Neural progenitor cell (in vitro differentiated cells): ENCODE data around the gene HAS3. TPM values are rescaled to one million over a fixed set of nuclear protein-coding genes. Genes with fewer than 3 reads are reported as not detected.
"Not testable (repeated sequence)": the region's sequence is repeated elsewhere in the genome, so short reads cannot be mapped to it uniquely, and the experiment has no call there.

ENCODE experiments used
- DNase-seq: peaks from one replicate; pipeline ENCODE4 v3.0.0-alpha.2; 2016; ENCODE audit warnings: low spot score
- H2AFZ ChIP-seq: fragments of 200-600 bp; sonication (generic); replicated peaks from 2 replicates; pipeline ENCODE4 v1.6.1; 2016; ENCODE audit warnings: antibody characterized with exemption
- H3F3A ChIP-seq: fragments of 200-600 bp; sonication (generic); 2 replicates; pipeline ENCODE4 v1.6.1; 2016; ENCODE audit warnings: antibody characterized with exemption, low read depth
- H3K27ac ChIP-seq: fragments of 200-600 bp; sonication (generic); 2 replicates; pipeline ENCODE4 v1.5.1; 2016; ENCODE audit warnings: mild to moderate bottlenecking
- H3K27me3 ChIP-seq: fragments of 200-600 bp; sonication (generic); 2 replicates; pipeline ENCODE4 v1.6.1; 2016; ENCODE audit warnings: mild to moderate bottlenecking, moderate library complexity
- H3K36me3 ChIP-seq: fragments of 200-600 bp; sonication (generic); 2 replicates; pipeline ENCODE4 v1.5.1; 2016
- H3K4me1 ChIP-seq: fragments of 200-600 bp; sonication (generic); 2 replicates; pipeline ENCODE4 v1.6.1; 2016; ENCODE audit warnings: mixed run types
- H3K4me2 ChIP-seq: fragments of 200-600 bp; sonication (generic); 2 replicates; pipeline ENCODE4 v1.6.1; 2016
- H3K4me3 ChIP-seq: fragments of 200-600 bp; sonication (generic); 2 replicates; pipeline ENCODE4 v1.5.1; 2016
- H3K79me2 ChIP-seq: fragments of 200-600 bp; sonication (generic); 2 replicates; pipeline ENCODE4 v1.6.1; 2016; ENCODE audit warnings: low read depth
- H3K9ac ChIP-seq: fragments of 200-600 bp; sonication (generic); 2 replicates; pipeline ENCODE4 v1.6.1; 2016
- H3K9me3 ChIP-seq: fragments of 200-600 bp; sonication (generic); 2 replicates; pipeline ENCODE4 v1.5.1; 2016; ENCODE audit warnings: low read depth
- H4K20me1 ChIP-seq: fragments of 200-600 bp; sonication (generic); 2 replicates; pipeline ENCODE4 v1.6.1; 2016; ENCODE audit warnings: low read depth
- H3K27ac Mint-ChIP-seq: 3 replicates; pipeline ENCODE4 v1.8.0; 2021; ENCODE audit warnings: mixed read lengths
- H3K27me3 Mint-ChIP-seq: 2 replicates; pipeline ENCODE4 v1.8.0; 2022; ENCODE audit warnings: low read depth, mild to moderate bottlenecking, inconsistent platforms, moderate library complexity, mixed read lengths; ENCODE audit not compliant: insufficient read depth
- H3K36me3 Mint-ChIP-seq: 3 replicates; pipeline ENCODE4 v1.8.0; 2021; ENCODE audit warnings: mixed read lengths
- H3K4me1 Mint-ChIP-seq: 3 replicates; pipeline ENCODE4 v1.8.0; 2021; ENCODE audit warnings: mixed read lengths
- H3K4me3 Mint-ChIP-seq: 3 replicates; pipeline ENCODE4 v1.8.0; 2021; ENCODE audit warnings: mild to moderate bottlenecking, moderate library complexity, mixed read lengths
- H3K9me3 Mint-ChIP-seq: 3 replicates; pipeline ENCODE4 v1.8.0; 2020; ENCODE audit warnings: mixed read lengths
- CTCF ChIP-seq: fragments of 200-600 bp; sonication (generic); IDR thresholded peaks from 2 replicates; pipeline ENCODE4 v1.5.1; 2017; ENCODE audit warnings: antibody characterized with exemption, mild to moderate bottlenecking
- EZH2 ChIP-seq: fragments of 200-600 bp; sonication (generic); IDR thresholded peaks from 2 replicates; pipeline ENCODE4 v1.6.1; 2017; ENCODE audit warnings: antibody characterized with exemption, mild to moderate bottlenecking, moderate library complexity
- EZH2phosphoT487 ChIP-seq: fragments of 200-600 bp; sonication (generic); IDR thresholded peaks from 2 replicates; pipeline ENCODE4 v1.6.1; 2017; ENCODE audit warnings: antibody characterized with exemption
- total RNA-seq: library from RNA; depleted of rRNA; stranded (reverse); fragments of >200 nt; gene quantifications from 2 replicates; pipeline ENCODE4 v1.2.3, GENCODE V29; 2015; ENCODE audit warnings: low replicate concordance

The HAS3 gene
- total RNA-seq, 1 donor from 2014 or later = 2.5 TPM

GRCh38 chr16:69120096-69120664 is 14.7 kb downstream of the HAS3 start:
- no peaks in the 10 kb centered on the region for H3K4me1 Mint-ChIP-seq
- no peak overlapping the region for H3K4me3 Mint-ChIP-seq
- Histone ChIP-seq H3K9me3 (no peaks in the 10 kb centered on the region), H3K4me1 (no peaks in the 10 kb centered on the region), H3K27me3 (no peaks in the 10 kb centered on the region), H2AFZ (no peak overlapping the region), H3K79me2 (peaks cover 39% of the 10 kb centered on the region), H3F3A (peaks cover 10% of the 10 kb centered on the region), H3K4me2 (no peak overlapping the region), H4K20me1 (peaks cover 33% of the 10 kb centered on the region), H3K36me3 (no peaks in the 10 kb centered on the region), H3K4me3 (no peak overlapping the region), H3K9ac (no peak overlapping the region), H3K27ac (no peak overlapping the region)
- peaks cover 5% of the 10 kb centered on the region for H3K27me3 Mint-ChIP-seq
- peaks cover 34% of the 10 kb centered on the region for H3K36me3 Mint-ChIP-seq
- no peak for DNase-seq
- no peaks in the 10 kb centered on the region for H3K9me3 Mint-ChIP-seq
- H3K27ac Mint-ChIP-seq = no peak overlapping the region
- TF ChIP-seq EZH2 (no peak), EZH2phosphoT487 (no peak), CTCF (no peak)

GRCh38 chr16:69123910-69124309 is 18.5 kb downstream of the HAS3 start:
- no peak overlapping the region for H3K9ac ChIP-seq
- no peak overlapping the region for H3K27ac ChIP-seq
- H3K36me3 ChIP-seq = no peaks in the 10 kb centered on the region
- peaks cover 72% of the 10 kb centered on the region for H3K79me2 ChIP-seq
- H2AFZ ChIP-seq = no peak overlapping the region
- TF ChIP-seq CTCF = peak; percentile 77
- TF ChIP-seq EZH2 = no peak
- no peaks in the 10 kb centered on the region for H3K9me3 Mint-ChIP-seq
- peaks cover 17% of the 10 kb centered on the region for H3F3A ChIP-seq
- no peaks in the 10 kb centered on the region for H3K27me3 ChIP-seq
- peak; percentile 79 for DNase-seq
- peaks cover 3% of the 10 kb centered on the region for H3K4me1 Mint-ChIP-seq
- no peak overlapping the region for H3K4me3 Mint-ChIP-seq
- no peaks in the 10 kb centered on the region for H3K9me3 ChIP-seq
- H3K36me3 Mint-ChIP-seq = peaks cover 29% of the 10 kb centered on the region
- no peak overlapping the region for H3K4me2 ChIP-seq
- H3K4me1 ChIP-seq = no peaks in the 10 kb centered on the region
- no peak overlapping the region for H3K27ac Mint-ChIP-seq
- H4K20me1 ChIP-seq = peaks cover 44% of the 10 kb centered on the region
- no peak overlapping the region for H3K4me3 ChIP-seq
- H3K27me3 Mint-ChIP-seq = peaks cover 2% of the 10 kb centered on the region

- Histone ChIP-seq H3F3A (peaks cover 17% of the 10 kb centered on the region), H3K79me2 (peaks cover 77% of the 10 kb centered on the region), H4K20me1 (peaks cover 44% of the 10 kb centered on the region)
- H3K9me3 Mint-ChIP-seq, DNase-seq, H3K27ac Mint-ChIP-seq, H3K4me1 ChIP-seq, H3K9ac ChIP-seq, H3K27ac ChIP-seq, H3K4me2 ChIP-seq, H3K27me3 Mint-ChIP-seq, H3K4me1 Mint-ChIP-seq, H3K27me3 ChIP-seq, H3K4me3 ChIP-seq, H3K36me3 ChIP-seq, H3K9me3 ChIP-seq, H3K4me3 Mint-ChIP-seq, H2AFZ ChIP-seq: not testable (repeated sequence)
- H3K36me3 Mint-ChIP-seq = peaks cover 29% of the 10 kb centered on the region
Measured at GRCh38 chr16:69124406-69124805, 19.0 kb downstream of the HAS3 start.

DNA sequence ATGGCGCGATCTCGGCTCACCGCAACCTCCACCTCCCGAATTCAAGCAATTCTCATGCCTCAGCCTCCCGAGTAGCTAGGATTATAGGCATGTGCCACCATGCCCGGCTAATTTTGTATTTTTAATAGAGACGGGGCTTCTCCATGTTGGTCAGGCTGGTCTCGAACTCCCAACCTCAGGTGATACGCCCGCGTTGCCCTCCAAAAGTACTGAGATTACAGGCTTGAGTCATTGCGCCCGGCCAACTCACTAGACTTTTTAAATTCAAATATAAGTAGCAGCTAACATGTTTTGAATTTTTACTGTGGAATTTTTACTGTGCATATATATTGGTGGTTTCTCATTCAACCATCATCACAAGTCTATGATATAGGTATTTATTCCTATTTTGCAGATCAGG is 19.5 kb downstream of the HAS3 start:
- H2AFZ ChIP-seq, H3K27ac ChIP-seq, DNase-seq, H3K9me3 ChIP-seq, H3K4me3 Mint-ChIP-seq, H3K27me3 Mint-ChIP-seq, H3K9me3 Mint-ChIP-seq, H3K36me3 ChIP-seq, H3K4me1 ChIP-seq, H3K4me3 ChIP-seq, H3K9ac ChIP-seq, H3K27me3 ChIP-seq, H3K4me2 ChIP-seq, H3K27ac Mint-ChIP-seq, H3K4me1 Mint-ChIP-seq: not testable (repeated sequence)
- H3K36me3 Mint-ChIP-seq = peaks cover 31% of the 10 kb centered on the region
- H3K79me2 ChIP-seq = peaks cover 82% of the 10 kb centered on the region
- peaks cover 17% of the 10 kb centered on the region for H3F3A ChIP-seq
- peaks cover 48% of the 10 kb centered on the region for H4K20me1 ChIP-seq
